Stimulated activated CD4-positive, alpha-beta T cell treated with anti-CD3 and anti-CD28 coated beads, Interleukin-15, amount 100 ng/mL, for 48 hours (primary cell): Measurements from ENCODE around the gene SRRD.
"Not testable (repeated sequence)": the region's sequence is repeated elsewhere in the genome, so short reads cannot be mapped to it uniquely, and the experiment has no call there.

Experiments used
- DNase-seq, 2 donors: peaks; one replicate each; pipeline ENCODE4 v3.0.0-alpha.2; 2020; ENCODE audit warnings: low read depth in 2 of 2

Gene SRRD

DNA sequence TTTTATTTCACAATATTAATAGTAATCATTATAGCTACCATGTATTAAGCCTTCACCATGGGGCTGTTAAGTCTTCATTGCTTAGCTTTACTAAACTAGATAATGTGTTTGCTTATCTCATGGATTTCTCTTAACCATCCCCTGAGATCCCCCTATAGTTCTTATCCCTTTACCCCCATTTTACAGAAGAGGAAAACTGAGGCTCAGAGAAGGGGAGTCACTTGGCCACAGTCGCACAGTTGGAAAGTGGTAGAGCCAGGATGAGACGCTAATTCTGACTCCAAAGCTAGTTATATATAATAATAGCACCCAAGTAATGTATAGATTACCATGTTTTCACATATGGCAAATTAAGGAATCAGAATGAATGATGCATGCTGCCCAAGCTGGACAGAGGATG lies 38.3 kb downstream of the SRRD start:
- DNase-seq, result no peak

DNA sequence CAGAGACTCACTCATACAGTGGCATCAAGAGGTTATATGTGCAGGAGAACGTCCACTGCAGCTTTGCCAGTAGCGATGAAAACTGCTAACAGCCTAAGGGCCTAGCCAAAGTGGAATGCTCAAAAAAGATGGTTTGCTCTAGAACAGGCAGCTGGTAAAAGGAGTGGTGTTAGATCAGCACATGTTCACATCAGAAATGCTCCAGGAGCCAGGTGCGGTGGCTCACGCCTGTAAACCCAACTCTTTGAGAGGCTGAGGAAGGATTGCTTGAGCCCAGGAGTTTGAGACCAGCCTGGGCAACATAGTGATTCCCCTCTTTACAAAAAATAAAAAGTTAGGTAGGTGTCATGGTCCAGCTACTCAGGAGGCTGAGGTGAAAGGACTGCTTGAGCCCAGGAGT lies 38.9 kb downstream of the SRRD start:
- DNase-seq, result no peak

DNA sequence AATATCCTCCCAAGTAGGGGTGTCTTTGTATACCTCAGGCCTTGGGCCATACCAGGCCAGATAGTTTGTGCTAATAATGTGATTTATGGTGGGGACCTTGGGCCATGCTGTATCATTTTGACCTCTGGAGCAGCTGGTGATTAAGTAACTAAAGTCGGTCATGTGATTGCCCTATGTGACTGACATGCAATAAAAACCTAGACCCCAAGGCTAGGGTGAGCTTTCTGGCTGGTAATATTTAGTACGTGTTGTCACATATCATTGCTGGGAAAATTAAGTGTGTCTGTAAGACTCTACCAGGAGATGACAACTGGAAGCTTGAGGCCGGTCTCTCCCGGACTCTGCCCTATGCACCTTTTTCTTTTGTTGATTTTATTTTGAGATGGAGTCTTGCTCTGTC lies 41.2 kb downstream of the SRRD start:
- DNase-seq, result no peak

DNA sequence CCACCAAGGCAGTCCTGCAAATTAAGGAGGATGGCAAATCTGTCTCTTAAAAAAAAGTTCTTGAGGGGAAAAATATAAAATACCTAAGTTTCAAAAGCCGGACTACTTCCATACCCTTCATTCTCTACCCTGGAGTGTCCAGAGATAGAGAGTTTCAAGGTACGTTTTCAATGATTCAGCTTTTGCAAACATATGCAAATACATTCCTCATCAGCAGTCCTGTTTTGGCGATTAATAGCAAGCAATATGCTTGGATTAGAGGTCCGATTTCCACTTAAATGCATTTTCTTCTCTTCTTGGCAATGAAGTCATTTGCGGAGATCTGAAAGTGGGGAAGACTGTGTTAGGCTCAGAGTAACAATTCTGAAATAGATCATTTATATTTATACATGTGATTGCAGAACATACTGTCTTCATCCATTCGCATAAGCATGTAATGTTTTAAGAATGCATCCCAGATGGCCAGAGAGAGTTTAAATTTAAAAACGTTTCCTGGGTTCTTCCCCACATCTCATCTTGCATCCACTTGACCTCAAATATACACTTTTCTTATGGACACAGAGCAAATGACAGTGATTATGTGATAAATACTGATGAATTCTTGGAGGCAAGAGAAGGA lies 42.4 kb downstream of the SRRD start:
- DNase-seq, result no peak

DNA sequence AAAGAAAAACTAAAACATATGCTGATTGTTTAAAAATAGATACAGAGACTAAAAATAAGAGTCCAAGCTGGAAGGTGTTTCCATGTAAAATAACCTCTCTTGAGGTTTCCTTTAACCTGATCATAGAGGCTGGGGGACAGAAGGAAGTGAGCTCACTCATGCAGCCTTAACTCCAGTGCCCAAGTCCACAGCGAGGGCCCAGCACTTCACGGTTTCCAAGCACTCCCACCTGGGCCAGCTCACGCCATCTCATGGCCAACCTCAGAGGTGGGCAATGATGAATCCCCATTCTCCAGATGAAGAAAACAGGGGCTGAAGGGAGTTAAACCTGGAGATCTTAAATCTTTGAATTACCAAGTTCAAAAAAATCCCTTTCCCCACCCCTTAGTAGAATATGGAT lies 43.5 kb downstream of the SRRD start:
- no peak for DNase-seq

DNA sequence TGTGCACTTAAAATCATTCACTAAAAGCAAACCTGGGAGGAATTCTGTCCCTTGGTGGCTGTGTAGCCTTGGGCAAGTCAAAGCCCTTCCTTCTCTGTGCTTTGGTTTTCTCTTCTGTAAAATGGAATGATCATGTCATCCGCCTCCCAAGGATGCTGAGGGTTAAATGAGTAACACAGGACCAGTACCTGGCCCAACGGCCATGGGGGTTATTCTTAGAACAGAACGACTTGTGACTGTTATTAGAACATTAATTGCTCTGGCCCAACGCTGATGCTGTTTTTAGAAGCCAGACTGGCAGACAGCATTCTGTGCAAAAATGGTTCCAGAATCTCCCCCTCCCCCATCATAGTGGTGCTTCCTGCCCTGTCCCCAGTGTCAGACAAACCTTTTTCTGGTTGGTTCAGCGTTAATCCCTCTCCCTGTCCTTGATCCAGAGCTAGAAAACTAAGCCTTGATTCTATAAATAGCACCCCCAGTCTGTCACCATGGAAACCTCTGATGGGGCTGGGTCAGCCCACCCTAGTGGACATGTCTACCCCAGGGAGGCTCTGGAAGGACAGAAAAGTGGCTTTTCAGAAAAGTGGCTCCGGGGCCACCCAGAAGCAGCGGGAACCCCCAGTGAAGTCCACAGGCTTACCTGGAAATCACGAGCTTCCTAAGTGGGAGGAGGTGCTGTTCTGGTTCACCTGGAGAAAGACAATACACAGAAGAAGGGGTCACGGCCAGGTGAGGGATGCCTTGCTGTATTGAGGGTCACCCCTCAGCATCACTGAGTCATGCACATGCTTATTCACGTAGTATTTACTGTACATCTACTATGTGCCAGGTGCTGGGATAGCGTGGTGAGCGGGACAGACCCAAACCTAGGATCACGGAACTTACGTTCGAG lies 44.1 kb downstream of the SRRD start:
- no peak for DNase-seq

DNA sequence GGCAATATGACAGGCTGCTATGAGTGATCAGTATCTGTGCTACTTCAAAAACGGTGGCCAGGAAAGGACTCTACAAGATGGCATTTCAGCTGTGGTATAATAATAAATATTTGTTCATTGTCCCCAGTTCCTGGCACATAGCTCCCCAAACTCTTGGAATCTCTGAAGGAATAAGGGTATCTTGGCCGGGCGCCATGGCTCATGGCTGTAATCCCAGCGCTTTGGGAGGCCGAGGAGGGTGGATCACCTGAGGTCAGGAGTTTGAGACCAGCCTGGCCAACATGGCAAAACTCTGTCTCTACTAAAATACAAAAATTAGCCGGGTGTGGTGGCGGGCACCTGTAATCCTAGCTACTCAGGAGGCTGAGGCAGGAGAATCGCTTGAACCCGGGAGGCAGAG lies 44.8 kb downstream of the SRRD start:
- DNase-seq, result not testable (repeated sequence)

DNA sequence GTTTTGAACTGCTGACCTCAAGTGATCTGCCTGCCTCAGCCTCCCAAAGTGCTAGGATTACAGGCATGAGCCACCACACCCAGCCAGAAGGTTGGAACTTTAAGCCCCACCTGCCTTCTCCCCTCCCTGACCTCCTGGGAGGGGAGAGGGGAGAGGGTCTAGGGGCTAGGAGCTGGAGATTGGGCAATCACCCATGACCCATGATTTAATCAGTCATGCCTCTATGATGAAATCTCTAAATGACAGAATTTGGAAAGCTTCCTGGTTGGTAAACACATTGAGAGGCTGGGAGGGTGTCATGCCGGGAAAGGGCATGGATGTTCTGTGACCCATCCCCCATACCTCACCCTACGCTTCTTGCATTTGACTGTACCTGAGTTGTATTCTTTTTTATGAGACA lies 45.7 kb downstream of the SRRD start:
- no peak for DNase-seq

DNA sequence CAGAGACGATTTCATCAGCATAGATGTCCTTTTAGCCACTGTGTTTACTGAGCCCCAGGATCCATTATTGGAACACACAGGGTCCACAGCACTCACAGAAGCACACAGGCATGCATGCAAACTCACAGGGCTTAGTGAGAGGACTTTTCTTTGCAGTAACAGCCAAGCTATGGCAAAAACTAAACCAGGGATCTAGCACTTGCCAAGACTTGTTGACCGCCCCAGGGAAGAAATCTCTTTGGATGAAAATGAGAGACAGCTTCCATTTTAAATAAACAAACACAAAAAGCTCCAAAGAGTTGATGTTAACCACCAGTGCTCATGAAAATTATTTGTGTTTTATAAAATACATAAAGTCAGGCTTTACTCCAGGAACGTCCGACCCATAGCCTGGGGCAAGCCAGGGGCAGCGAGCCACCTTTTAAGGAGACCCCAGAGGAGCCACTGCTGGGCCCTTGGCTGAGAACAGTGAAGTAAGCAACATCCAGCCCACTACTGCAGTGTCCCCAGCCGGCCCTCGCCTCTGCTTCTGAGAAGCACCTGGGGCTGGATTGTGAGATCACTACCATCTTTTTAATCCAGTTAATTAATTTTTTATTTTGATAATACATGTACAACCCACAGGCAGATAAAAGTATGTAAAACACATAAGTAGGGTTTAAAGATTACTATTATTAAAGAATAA lies 50.6 kb downstream of the SRRD start:
- DNase-seq, result no peak

DNA sequence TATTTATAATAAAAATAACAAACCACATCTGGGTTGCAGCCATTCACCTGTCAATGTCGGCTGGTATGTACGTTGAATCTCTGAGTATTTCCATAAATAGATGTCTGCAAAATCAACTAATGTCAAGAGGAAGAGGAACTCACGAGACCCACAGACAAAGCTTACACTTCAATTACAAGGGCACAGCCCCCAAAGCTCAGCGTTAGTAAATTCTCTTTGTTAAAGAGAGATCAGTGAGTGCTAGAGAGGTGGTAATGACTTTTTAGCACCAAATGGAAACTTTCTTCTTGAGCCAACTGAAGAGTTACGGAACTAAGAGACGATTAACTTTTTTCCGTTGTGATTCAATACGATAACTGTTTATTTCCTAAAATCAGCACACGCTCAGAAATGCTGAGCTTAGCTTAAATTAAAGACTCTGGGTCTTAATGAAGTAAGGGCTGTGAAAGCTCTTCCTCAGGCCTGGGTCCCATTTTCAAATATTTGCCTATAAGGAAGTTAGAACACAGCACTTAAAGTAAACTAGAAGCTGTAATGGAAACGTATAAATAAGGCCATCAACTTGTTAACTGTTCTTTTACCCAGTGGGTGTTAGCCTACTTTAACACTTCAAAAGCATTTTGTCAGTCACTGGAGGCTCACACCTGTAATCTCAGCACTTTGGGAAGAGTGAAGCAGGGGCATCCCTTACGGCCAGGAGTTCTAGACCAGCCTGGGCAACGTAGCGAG lies 51.4 kb downstream of the SRRD start:
- no peak for DNase-seq

DNA sequence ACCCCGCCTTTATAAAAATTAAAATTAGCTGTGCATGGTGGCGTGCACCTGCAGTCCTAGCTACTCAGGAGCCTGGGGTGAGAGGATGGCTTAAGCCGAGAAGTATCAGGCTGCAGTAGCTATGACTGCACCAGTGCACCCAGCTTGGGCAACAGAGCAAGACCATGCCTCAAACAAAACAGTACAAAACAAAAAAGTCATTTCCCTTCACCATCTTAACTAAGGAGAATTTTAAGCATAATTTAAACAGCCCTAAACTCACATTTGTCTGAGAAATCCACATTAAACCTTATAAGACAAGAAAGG lies 51.9 kb downstream of the SRRD start:
- no peak for DNase-seq

DNA sequence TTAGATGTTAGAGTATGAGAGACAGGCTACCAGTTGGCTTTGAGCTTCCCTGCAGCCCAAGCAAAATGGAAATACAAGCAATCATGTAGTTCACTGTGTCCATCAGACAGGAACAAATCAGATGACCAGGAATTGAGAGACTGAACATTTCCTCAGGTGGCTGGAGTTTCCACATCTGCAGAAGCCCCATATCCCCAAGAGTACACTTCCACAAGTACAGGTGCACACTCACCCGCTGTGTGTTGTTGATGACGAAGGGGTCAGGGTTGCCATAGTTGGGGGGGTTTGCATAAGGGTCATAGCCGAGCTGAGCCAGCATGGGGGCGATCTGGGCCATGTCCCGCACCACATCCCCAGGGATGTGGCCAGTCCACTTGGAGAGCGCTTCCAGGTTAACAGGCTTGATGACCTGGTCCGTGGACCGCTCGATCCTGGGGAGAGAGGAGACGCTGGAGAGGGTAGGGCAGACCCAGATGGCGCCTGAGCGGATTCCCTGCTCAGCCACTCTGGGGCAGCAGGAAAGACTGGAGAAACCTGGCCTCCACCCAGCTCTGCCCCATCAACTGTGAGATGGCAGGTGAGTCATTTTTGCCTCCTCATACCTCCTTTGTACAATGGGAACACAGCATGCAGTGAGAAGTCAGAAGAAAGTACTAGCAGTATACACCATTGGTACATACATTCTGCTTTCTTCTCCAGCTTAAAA lies 52.5 kb downstream of the SRRD start:
- no peak for DNase-seq

DNA sequence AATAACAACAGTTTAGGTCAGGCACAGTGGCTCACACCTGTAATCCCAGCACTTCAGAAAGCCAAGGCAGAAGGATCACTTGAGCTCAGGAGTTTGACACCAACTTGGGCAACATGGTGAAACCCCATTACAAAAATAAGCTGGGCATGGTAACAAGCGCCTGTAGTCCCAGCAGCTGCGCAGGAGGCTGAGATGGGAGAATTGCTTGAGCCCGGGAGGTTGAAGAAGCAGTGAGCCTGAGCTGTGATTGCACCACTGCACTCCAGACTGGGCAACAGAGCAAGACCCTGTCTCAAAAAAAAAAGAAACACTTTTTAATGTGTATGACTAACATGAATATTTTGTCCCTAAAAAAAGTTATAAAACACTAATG lies 53.1 kb downstream of the SRRD start:
- no peak for DNase-seq

DNA sequence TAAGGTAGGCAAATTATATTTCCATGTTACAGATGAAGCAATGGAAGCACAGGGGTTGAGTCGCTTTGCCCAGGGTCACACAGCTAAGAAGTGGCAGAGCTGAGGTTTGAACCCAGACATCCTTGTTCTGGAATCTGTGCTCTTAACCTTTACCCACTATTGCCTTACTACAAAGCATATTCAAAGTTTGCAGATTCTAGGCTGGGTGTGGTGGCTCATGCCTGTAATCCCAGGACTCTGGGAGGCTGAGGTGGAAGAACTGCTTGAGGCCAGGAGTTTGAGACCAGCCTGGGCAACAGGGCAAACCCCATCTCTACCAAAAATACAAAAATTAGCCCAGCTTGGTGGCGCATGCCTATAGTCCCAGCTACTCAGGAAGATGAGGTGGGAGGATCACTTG lies 56.4 kb downstream of the SRRD start:
- no peak for DNase-seq

DNA sequence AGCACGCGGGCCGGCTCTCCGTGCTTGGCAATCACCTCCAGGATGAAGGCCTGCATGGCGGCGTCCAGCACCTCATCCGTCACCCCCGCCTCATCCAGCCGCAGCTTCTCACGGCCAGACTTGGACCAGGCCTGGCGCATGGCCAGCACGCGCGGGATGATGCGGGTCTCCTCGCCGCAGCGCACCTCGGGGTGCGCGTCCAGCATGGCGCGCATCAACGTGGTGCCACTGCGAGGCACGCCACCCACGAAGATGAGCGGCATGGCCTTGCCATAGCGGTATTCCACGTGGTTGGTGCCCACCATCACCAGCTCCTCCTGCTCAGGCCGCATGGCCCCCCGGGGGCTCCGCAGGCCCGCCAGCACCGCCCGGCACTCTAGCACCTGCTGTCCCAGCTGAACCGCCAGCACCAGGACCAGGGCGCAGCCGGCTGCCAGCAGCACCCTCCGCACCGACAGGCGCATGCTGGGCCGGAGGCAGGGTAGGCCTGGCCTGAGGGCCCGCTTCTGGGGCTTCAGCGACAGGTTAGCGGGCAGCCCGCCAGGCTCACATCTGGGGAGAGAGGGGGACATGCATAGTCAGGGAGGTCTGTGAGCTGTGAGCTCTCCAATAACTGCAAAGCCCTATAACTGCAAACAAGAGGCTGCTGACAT lies 57.6 kb downstream of the SRRD start:
- DNase-seq, result no peak

DNA sequence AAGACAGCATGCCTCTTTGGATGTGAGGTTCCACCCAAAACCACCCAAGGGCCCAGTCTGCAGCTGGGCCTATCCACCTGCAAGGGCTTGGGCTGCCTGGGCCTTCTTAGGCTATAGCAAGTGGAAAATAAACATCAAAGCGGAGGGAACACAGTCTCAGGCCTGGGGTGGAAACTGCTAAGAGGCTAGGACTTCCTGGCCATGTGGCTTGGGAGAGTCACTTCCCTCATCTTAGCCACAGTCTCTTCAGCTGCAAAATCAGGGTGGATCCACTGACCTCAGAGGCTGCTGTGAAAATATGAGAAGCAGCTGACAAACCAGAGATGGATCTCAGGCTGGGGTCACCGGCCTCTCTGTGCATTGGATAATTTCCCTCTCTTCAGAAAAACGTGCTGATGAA lies 59.2 kb downstream of the SRRD start:
- DNase-seq, result no peak
